H1 (cell line): ENCODE measurements around the gene P2RX5. TPM values are rescaled to one million over a fixed set of nuclear protein-coding genes. Genes with fewer than 3 reads are reported as not detected.

Experiments used
- CTCF ChIA-PET: fragments of 300-600 bp; sonication (Branson Sonifier 250); formaldehyde crosslinking; loops from one replicate; lab custom pipeline; 2021; ENCODE audit not compliant: partially characterized antibody; lab: Charles Lee
- POLR2A ChIA-PET: fragments of 300-600 bp; sonication (Branson Sonifier 250); formaldehyde crosslinking; loops from one replicate; lab custom pipeline; 2021; ENCODE audit warnings: inconsistent platforms; ENCODE audit not compliant: partially characterized antibody; lab: Charles Lee
- DNase-seq, 2 experiments: peaks; one replicate each; pipeline versions ENCODE4 v3.0.0 to v3.0.0-alpha.2; 2010 to 2022; ENCODE audit warnings: low spot score in 2 of 2, low read depth in 1 of 2, mixed read lengths in 1 of 2
- FAIRE-seq: peaks from 2 replicates; lab custom pipeline; 2011; peaks lifted over from hg19 to GRCh38; lab: Jason Lieb, UNC
- H2AFZ ChIP-seq: 2 replicates; pipeline ENCODE4 v1.8.1; 2012; ENCODE audit warnings: low read length, inconsistent platforms
- H2AK5ac ChIP-seq: 2 replicates; pipeline ENCODE4 v1.6.1; 2013; ENCODE audit warnings: low read depth, low read length
- H2BK120ac ChIP-seq: replicated peaks from 2 replicates; pipeline ENCODE3; 2013; ENCODE audit warnings: low read depth, low read length, inconsistent platforms
- H2BK12ac ChIP-seq: 2 replicates; pipeline ENCODE4 v1.6.1; 2013; ENCODE audit warnings: low read depth, low read length
- H2BK15ac ChIP-seq: 2 replicates; pipeline ENCODE4 v1.6.1; 2013; ENCODE audit warnings: low read length
- H2BK20ac ChIP-seq: 2 replicates; pipeline ENCODE4 v1.6.1; 2013; ENCODE audit warnings: low read length
- H2BK5ac ChIP-seq: 2 replicates; pipeline ENCODE4 v1.6.1; 2013; ENCODE audit warnings: low read depth, low read length
- H3K14ac ChIP-seq: 2 replicates; pipeline ENCODE4 v1.6.1; 2013; ENCODE audit warnings: inconsistent platforms; ENCODE audit not compliant: insufficient read length
- H3K18ac ChIP-seq: 2 replicates; pipeline ENCODE4 v1.6.1; 2013; ENCODE audit warnings: low read length; ENCODE audit errors: extremely low read depth
- H3K23ac ChIP-seq: 2 replicates; pipeline ENCODE4 v1.6.1; 2013; ENCODE audit warnings: inconsistent platforms; ENCODE audit not compliant: insufficient read length
- H3K23me2 ChIP-seq: 2 replicates; pipeline ENCODE4 v1.6.1; 2013; ENCODE audit warnings: low read depth, low read length
- H3K27ac ChIP-seq: 2 replicates; pipeline ENCODE4 v1.6.1; 2011; ENCODE audit warnings: low read depth, low read length, inconsistent platforms
- H3K27me3 ChIP-seq, 4 experiments: replicated peaks in 1 of 4; 1 replicate in 1 of 4; 2 replicates in 3 of 4; pipeline versions ENCODE4 v1.6.1 to v1.8.1; 2011 to 2013; ENCODE audit warnings: low read length in 3 of 4, mild to moderate bottlenecking in 3 of 4, inconsistent platforms in 2 of 4, mixed read lengths in 2 of 4, moderate library complexity in 1 of 4; ENCODE audit not compliant: control insufficient read depth in 3 of 4, insufficient read depth in 3 of 4; ENCODE audit errors: extremely low read depth in 1 of 4
- H3K36me3 ChIP-seq, 4 experiments: 2 replicates each; pipeline versions ENCODE4 v1.6.1 to v1.8.1; 2011 to 2013; ENCODE audit warnings: mild to moderate bottlenecking in 4 of 4, low read length in 3 of 4, moderate library complexity in 2 of 4, control low read depth in 1 of 4, inconsistent platforms in 1 of 4; ENCODE audit not compliant: insufficient read depth in 4 of 4, control insufficient read depth in 2 of 4
- H3K4ac ChIP-seq: replicated peaks from 2 replicates; pipeline ENCODE3; 2013; ENCODE audit warnings: low read length, low read depth, mixed read lengths, inconsistent platforms; ENCODE audit not compliant: insufficient read length
- H3K4me1 ChIP-seq, 4 experiments: replicated peaks in 1 of 4; 1 replicate in 1 of 4; 2 replicates in 3 of 4; pipeline versions ENCODE4 v1.6.1 to v1.8.1; 2011 to 2013; ENCODE audit warnings: low read length in 3 of 4, inconsistent platforms in 2 of 4, mixed read lengths in 1 of 4; ENCODE audit not compliant: insufficient read depth in 4 of 4, control insufficient read depth in 3 of 4
- H3K4me2 ChIP-seq, 2 experiments: 2 replicates each; pipeline versions ENCODE4 v1.6.1 to v1.8.1; 2011 to 2013; ENCODE audit warnings: low read depth in 2 of 2, low read length in 2 of 2, control low read depth in 1 of 2, inconsistent platforms in 1 of 2, mild to moderate bottlenecking in 1 of 2; ENCODE audit not compliant: insufficient read depth in 1 of 2
- H3K4me3 ChIP-seq, 4 experiments: fragments of 200-600, 300-600 bp in 1 of 4; sonication (generic), shearing (Covaris generic), sonication (Bioruptor Twin) in 1 of 4; 2 replicates each; pipeline versions ENCODE4 v1.5.1 to v1.8.1; 2011 to 2016; ENCODE audit warnings: low read length in 4 of 4, low read depth in 3 of 4, control low read depth in 2 of 4, inconsistent platforms in 2 of 4, mild to moderate bottlenecking in 2 of 4, mixed read lengths in 1 of 4, moderate library complexity in 1 of 4; ENCODE audit not compliant: insufficient read depth in 2 of 4; ENCODE audit errors: extremely low read depth in 1 of 4
- H3K56ac ChIP-seq: replicated peaks from 2 replicates; pipeline ENCODE3; 2013; ENCODE audit warnings: low read depth, mild to moderate bottlenecking, mixed read lengths, low read length, inconsistent platforms; ENCODE audit not compliant: insufficient read length
- H3K79me1 ChIP-seq: 2 replicates; pipeline ENCODE4 v1.6.1; 2013; ENCODE audit warnings: low read depth, low read length, control low read depth
- H3K79me2 ChIP-seq, 2 experiments: 2 replicates each; pipeline versions ENCODE4 v1.6.1 to v1.8.1; 2012 to 2013; ENCODE audit warnings: low read length in 2 of 2, mild to moderate bottlenecking in 2 of 2, inconsistent platforms in 1 of 2; ENCODE audit not compliant: insufficient read depth in 2 of 2, control insufficient read depth in 1 of 2
- H3K9ac ChIP-seq, 4 experiments: replicated peaks in 1 of 4; 1 replicate in 1 of 4; 2 replicates in 3 of 4; pipeline versions ENCODE4 v1.6.1 to v1.8.1; 2011 to 2013; ENCODE audit warnings: low read depth in 3 of 4, low read length in 3 of 4, control low read depth in 2 of 4, mild to moderate bottlenecking in 2 of 4, moderate library complexity in 2 of 4, inconsistent platforms in 1 of 4; ENCODE audit errors: extremely low read depth in 1 of 4
- H3K9me3 ChIP-seq, 2 experiments: 2 replicates each; pipeline versions ENCODE4 v1.6.1 to v1.8.1; 2012 to 2013; ENCODE audit warnings: mild to moderate bottlenecking in 2 of 2, moderate library complexity in 2 of 2, control low read depth in 1 of 2, inconsistent platforms in 1 of 2, low read depth in 1 of 2, low read length in 1 of 2, mixed read lengths in 1 of 2; ENCODE audit not compliant: insufficient read depth in 2 of 2
- H4K20me1 ChIP-seq, 2 experiments: replicated peaks in 1 of 2; 2 replicates each; pipeline versions ENCODE3 to v1.8.1; 2011 to 2013; ENCODE audit warnings: inconsistent platforms in 2 of 2, low read length in 2 of 2, mild to moderate bottlenecking in 1 of 2; ENCODE audit not compliant: insufficient read depth in 2 of 2, control insufficient read depth in 1 of 2
- H4K5ac ChIP-seq: 2 replicates; pipeline ENCODE4 v1.6.1; 2013; ENCODE audit warnings: low read length, low read depth, mixed read lengths, inconsistent platforms; ENCODE audit not compliant: insufficient read length
- H4K8ac ChIP-seq: 2 replicates; pipeline ENCODE4 v1.8.0; 2013; ENCODE audit warnings: mild to moderate bottlenecking, moderate library complexity, low read length, inconsistent platforms; ENCODE audit not compliant: insufficient read depth; ENCODE audit errors: extremely low read depth
- H4K91ac ChIP-seq: replicated peaks from 2 replicates; pipeline ENCODE3; 2013; ENCODE audit warnings: low read length, mixed read lengths, inconsistent platforms; ENCODE audit not compliant: insufficient read length
- BRCA1 ChIP-seq: IDR thresholded peaks from 2 replicates; pipeline ENCODE4 v1.6.1; 2012; ENCODE audit warnings: low read depth, low read length, improper control_type of control experiment
- CTBP2 ChIP-seq: IDR thresholded peaks from 2 replicates; pipeline ENCODE4 v1.7.0; 2011; ENCODE audit warnings: borderline replicate concordance, mild to moderate bottlenecking, moderate library complexity, mixed read lengths, low read length; ENCODE audit not compliant: insufficient read depth, insufficient read length
- CTCF ChIP-seq, 3 experiments: IDR thresholded peaks; 1 replicate in 2 of 3; 2 replicates in 1 of 3; pipeline versions ENCODE4 v1.5.1 to v1.6.1; 2011; ENCODE audit warnings: low read length in 3 of 3, mild to moderate bottlenecking in 3 of 3, inconsistent platforms in 2 of 3, low read depth in 1 of 3, moderate library complexity in 1 of 3; ENCODE audit not compliant: insufficient read depth in 1 of 3; ENCODE audit errors: control extremely low read depth in 1 of 3
- GTF2F1 ChIP-seq: IDR thresholded peaks from 2 replicates; pipeline ENCODE4 v1.6.1; 2012; ENCODE audit warnings: low read depth, low read length, improper control_type of control experiment, borderline replicate concordance
- JUND ChIP-seq: IDR thresholded peaks from 2 replicates; pipeline ENCODE4 v1.6.1; 2011; ENCODE audit warnings: mild to moderate bottlenecking, improper control_type of control experiment, low read length
- RAD21 ChIP-seq, 2 experiments: IDR thresholded peaks in 1 of 2; conservative IDR thresholded peaks in 1 of 2; 2 replicates each; pipeline ENCODE4 v1.6.1; 2011; ENCODE audit warnings: low read depth in 2 of 2, low read length in 2 of 2, improper control_type of control experiment in 1 of 2, inconsistent platforms in 1 of 2, mild to moderate bottlenecking in 1 of 2, moderate library complexity in 1 of 2
- TBP ChIP-seq: IDR thresholded peaks from 2 replicates; pipeline ENCODE4 v1.6.1; 2011; ENCODE audit warnings: low read depth, low read length, improper control_type of control experiment
- WGBS, 2 experiments: shearing (Covaris generic) in 1 of 2; methylation state at CpG; one replicate each; pipeline versions ENCODE4 v1.1.6 to v1.1.7; 2013 to 2015; ENCODE audit warnings: low lambda C conversion rate in 2 of 2, mixed read lengths in 2 of 2, inconsistent platforms in 1 of 2, low coverage in 1 of 2, missing lambda C conversion rate in 1 of 2; ENCODE audit not compliant: insufficient replicate concordance in 2 of 2, insufficient coverage in 1 of 2, insufficient read length in 1 of 2; ENCODE audit errors: extremely low coverage in 1 of 2, missing lambda C conversion rate in 1 of 2; 5-methylcytosine and 5-hydroxymethylcytosine counted together
- polyA plus RNA-seq, 7 experiments: library from polyadenylated mRNA; depleted of rRNA in 3 of 7; stranded (reverse) in 5 of 7; unstranded in 2 of 7; fragments of >200 nt in 5 of 7; fragments of 200-250 nt in 2 of 7; gene quantifications; 1 replicate in 5 of 7; 2 replicates in 1 of 7; 4 replicates in 1 of 7; pipeline versions ENCODE4 v1.2.1 to v1.2.3, GENCODE V29; 2011 to 2013; ENCODE audit warnings: missing spikeins in 2 of 7, mixed read lengths in 2 of 7
- total RNA-seq: library from RNA; stranded (reverse); fragmentation: NEBNext Ultra II Directional; extraction: Animal tissue kit (Norgen Biotek cat#: 25700); gene quantifications from 2 replicates; pipeline ENCODE4 v1.2.1, GENCODE V29; 2021

The P2RX5 gene
- total and polyA plus RNA-seq, 2 of the 8 experiments (the other 6 are each of a cell fraction or from before 2014, with no cell fraction given): 12.0 to 15.6 TPM

GRCh38 chr17:3691617-3692067 is 4.3 kb downstream of the P2RX5 start:
- Histone ChIP-seq H3K36me3 (no peaks in the 10 kb centered on the region), H3K4me2 (no peak overlapping the region), H2AK5ac (no peak overlapping the region), H3K9ac (no peak overlapping the region), H3K23ac (no peak overlapping the region), H2AFZ (no peak overlapping the region), H3K23me2 (peaks cover 9% of the 10 kb centered on the region; the same call in 1 of the 2 replicates), H2BK120ac (no peak overlapping the region), H3K14ac (no peak overlapping the region), H3K56ac (no peak overlapping the region), H3K79me2 (no peaks in the 10 kb centered on the region), H3K79me1 (no peaks in the 10 kb centered on the region), H2BK5ac (0 out of 2 replicates have a peak overlapping the region, but pooled peaks have one; percentile 30), H3K27ac (no peak overlapping the region), H3K9me3 (no peaks in the 10 kb centered on the region), H3K4me3 (no peak overlapping the region), H2BK20ac (no peak overlapping the region), H3K27me3 (peaks cover 0 to 20% (median 12%) of the 10 kb centered on the region in 4 experiments; a peak in 6 of 7 replicates), H4K20me1 (peaks cover 0 to 8% of the 10 kb centered on the region in 2 experiments), H4K91ac (no peak overlapping the region), H3K4me1 (peaks cover 0 to 12% (median 6%) of the 10 kb centered on the region in 4 experiments; a peak in 5 of 7 replicates), H3K18ac (no peak overlapping the region), H3K4ac (no peak overlapping the region), H2BK15ac (no peak overlapping the region), H4K5ac (no peak overlapping the region), H2BK12ac (no peak overlapping the region), H4K8ac (no peak overlapping the region)
- peak in 1 of 2 experiments; percentile 66 for DNase-seq
- ChIA-PET CTCF (interaction anchor here (0.6 to 3.3 kb wide), 16 partner anchors 9 to 735 kb away, joined by 3 to 29 read pairs (median 4); partner anchors contain the start of genes EMC6 and TAX1BP3), POLR2A (no interaction called here)
- 88% methylated on average over 16 of the region's 16 CpGs; no CpG with 5 or more reads in 1 of the 2 experiments for WGBS, 2 experiments
- TF ChIP-seq TBP (peak; percentile 77), BRCA1 (no peak), JUND (no peak), CTCF (IDR thresholded peaks at IDR 0.05; ENCODE audit: control extremely low read depth in 1 of 3, insufficient read depth in 1 of 3, low read depth in 1 of 3, low read length in 3 of 3) (peak; percentile 59 to 64 (median 60)), CTBP2 (no peak), RAD21 (IDR thresholded peaks at IDR 0.05 in 1 of 2, conservative IDR thresholded peaks at IDR 0.05 in 1 of 2; ENCODE audit: low read depth in 2 of 2, low read length in 2 of 2) (peak; percentile 46 to 64), GTF2F1 (no peak)
- FAIRE-seq: no peak
